Epithelial cell of proximal tubule (primary cell): ENCODE data around the gene GPR84. TPM values are rescaled to one million over a fixed set of nuclear protein-coding genes. Genes with fewer than 3 reads are reported as not detected.
A peak's percentile ranks its signal among the peaks of the same experiment; 100 is the strongest.
"Not testable (repeated sequence)": the region's sequence is repeated elsewhere in the genome, so short reads cannot be mapped to it uniquely, and the experiment has no call there.

ENCODE experiments used
- DNase-seq: peaks from one replicate; pipeline ENCODE4 v3.0.0-alpha.2; 2011; ENCODE audit warnings: low read depth
- H3K4me3 ChIP-seq: 2 replicates; pipeline ENCODE4 v1.5.1; 2011; ENCODE audit warnings: low read depth, mild to moderate bottlenecking, low read length
- CTCF ChIP-seq: conservative IDR thresholded peaks from 2 replicates; pipeline ENCODE4 v1.5.1; 2012; ENCODE audit warnings: low read depth, mild to moderate bottlenecking, low read length
- total RNA-seq: library from RNA; depleted of rRNA; stranded (reverse); fragments of >200 nt; gene quantifications from 2 replicates; pipeline ENCODE4 v1.2.3, GENCODE V29; 2015

GPR84 gene
- total RNA-seq, 1 donor from 2014 or later, result not detected

GRCh38 chr12:54358945-54359761 lies 5.1 kb downstream of the GPR84 start:
- TF ChIP-seq CTCF, result no peak
- H3K4me3 ChIP-seq, result peak overlapping the region; percentile 94
- peak; percentile 95 for DNase-seq

- no peak for TF ChIP-seq CTCF
- H3K4me3 ChIP-seq, result peak overlapping the region; percentile 94
- DNase-seq, result no peak
Observed at GRCh38 chr12:54358191-54358944, 5.9 kb downstream of the GPR84 start.

GRCh38 chr12:54357506-54358190 lies 6.6 kb downstream of the GPR84 start:
- DNase-seq, result no peak
- H3K4me3 ChIP-seq, result no peak overlapping the region
- TF ChIP-seq CTCF, result no peak

GRCh38 chr12:54356951-54357356 lies 7.3 kb downstream of the GPR84 start:
- H3K4me3 ChIP-seq, result no peak overlapping the region
- no peak for TF ChIP-seq CTCF
- DNase-seq, result no peak

- no peak overlapping the region for H3K4me3 ChIP-seq
- no peak for DNase-seq
- no peak for TF ChIP-seq CTCF
Observed at GRCh38 chr12:54356228-54356627, 8.1 kb downstream of the GPR84 start.

- TF ChIP-seq CTCF, result peak; percentile 11
- DNase-seq, result no peak
Observed at GRCh38 chr12:54355104-54355815, 9.0 kb downstream of the GPR84 start.

GRCh38 chr12:54354271-54354670 lies 10.0 kb downstream of the GPR84 start:
- H3K4me3 ChIP-seq, DNase-seq: not testable (repeated sequence)

More at GRCh38 chr12:54355104-54355815, 9.0 kb downstream of the GPR84 start:
- no peak overlapping the region for H3K4me3 ChIP-seq
